PFSK-1 (cell line): ENCODE data around the gene HIVEP1.

ENCODE experiments used
- FOXP2 ChIP-seq: optimal IDR thresholded peaks from 2 replicates; pipeline ENCODE3; 2011; ENCODE audit warnings: borderline replicate concordance, control low read depth, inconsistent platforms; ENCODE audit not compliant: insufficient read depth; ENCODE audit errors: extremely low read length, extremely low read depth
- POLR2AphosphoS5 ChIP-seq: IDR thresholded peaks from 2 replicates; pipeline ENCODE4 v1.6.1; 2012; ENCODE audit warnings: low read depth, mild to moderate bottlenecking, control low read depth, low read length, moderate library complexity
- SIN3A ChIP-seq: IDR thresholded peaks from 2 replicates; pipeline ENCODE4 v1.6.1; 2012; ENCODE audit warnings: mild to moderate bottlenecking, low read length, moderate library complexity, borderline replicate concordance; ENCODE audit not compliant: insufficient read depth
- TAF1 ChIP-seq: IDR thresholded peaks from 2 replicates; pipeline ENCODE4 v1.6.1; 2012; ENCODE audit warnings: low read length, control low read depth, borderline replicate concordance; ENCODE audit not compliant: insufficient read depth
- TF ChIP-seq, protein P1 (sequence below), 2 experiments: IDR thresholded peaks; 2 replicates each; pipeline versions ENCODE4 v1.6.1 to v1.8.0; 2011 to 2012; ENCODE audit warnings: low read depth in 2 of 2, low read length in 2 of 2, control low read depth in 1 of 2, inconsistent platforms in 1 of 2, mild to moderate bottlenecking in 1 of 2, moderate library complexity in 1 of 2; ENCODE audit not compliant: insufficient read depth in 1 of 2

The HIVEP1 gene

DNA sequence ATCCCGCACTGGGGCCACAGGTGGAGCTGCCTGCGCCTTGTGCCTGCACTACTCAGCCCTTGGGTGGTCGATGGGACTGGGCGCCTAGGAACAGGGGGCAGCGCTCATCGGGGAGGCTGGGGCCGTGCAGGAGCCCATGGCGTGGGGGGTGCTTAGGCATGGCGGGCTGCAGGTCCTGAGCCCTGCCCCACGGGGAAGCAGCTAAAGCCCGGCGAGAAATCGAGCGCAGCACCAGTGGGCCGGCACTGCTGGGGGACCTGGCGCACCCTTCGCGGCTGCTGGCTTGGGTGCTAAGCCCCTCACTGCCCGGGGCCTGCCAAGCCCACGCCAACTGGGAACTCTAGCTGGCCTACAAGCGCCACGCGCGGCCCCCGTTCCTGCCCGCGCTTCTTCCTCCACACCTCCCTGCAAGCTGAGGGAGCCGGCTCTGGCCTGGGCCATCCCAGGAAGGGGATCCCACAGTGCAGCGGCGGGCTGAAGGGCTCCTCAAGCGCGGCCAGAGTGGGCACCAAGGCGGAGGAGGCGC is 5.8 kb downstream of the HIVEP1 start:
- TF ChIP-seq FOXP2 (no peak), SIN3A (no peak), POLR2AphosphoS5 (no peak), TAF1 (no peak)
- TF ChIP-seq, protein P1, sequence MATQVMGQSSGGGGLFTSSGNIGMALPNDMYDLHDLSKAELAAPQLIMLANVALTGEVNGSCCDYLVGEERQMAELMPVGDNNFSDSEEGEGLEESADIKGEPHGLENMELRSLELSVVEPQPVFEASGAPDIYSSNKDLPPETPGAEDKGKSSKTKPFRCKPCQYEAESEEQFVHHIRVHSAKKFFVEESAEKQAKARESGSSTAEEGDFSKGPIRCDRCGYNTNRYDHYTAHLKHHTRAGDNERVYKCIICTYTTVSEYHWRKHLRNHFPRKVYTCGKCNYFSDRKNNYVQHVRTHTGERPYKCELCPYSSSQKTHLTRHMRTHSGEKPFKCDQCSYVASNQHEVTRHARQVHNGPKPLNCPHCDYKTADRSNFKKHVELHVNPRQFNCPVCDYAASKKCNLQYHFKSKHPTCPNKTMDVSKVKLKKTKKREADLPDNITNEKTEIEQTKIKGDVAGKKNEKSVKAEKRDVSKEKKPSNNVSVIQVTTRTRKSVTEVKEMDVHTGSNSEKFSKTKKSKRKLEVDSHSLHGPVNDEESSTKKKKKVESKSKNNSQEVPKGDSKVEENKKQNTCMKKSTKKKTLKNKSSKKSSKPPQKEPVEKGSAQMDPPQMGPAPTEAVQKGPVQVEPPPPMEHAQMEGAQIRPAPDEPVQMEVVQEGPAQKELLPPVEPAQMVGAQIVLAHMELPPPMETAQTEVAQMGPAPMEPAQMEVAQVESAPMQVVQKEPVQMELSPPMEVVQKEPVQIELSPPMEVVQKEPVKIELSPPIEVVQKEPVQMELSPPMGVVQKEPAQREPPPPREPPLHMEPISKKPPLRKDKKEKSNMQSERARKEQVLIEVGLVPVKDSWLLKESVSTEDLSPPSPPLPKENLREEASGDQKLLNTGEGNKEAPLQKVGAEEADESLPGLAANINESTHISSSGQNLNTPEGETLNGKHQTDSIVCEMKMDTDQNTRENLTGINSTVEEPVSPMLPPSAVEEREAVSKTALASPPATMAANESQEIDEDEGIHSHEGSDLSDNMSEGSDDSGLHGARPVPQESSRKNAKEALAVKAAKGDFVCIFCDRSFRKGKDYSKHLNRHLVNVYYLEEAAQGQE (IDR thresholded peaks at IDR 0.05; ENCODE audit: insufficient read depth in 1 of 2, low read depth in 2 of 2, low read length in 2 of 2): no peak

DNA sequence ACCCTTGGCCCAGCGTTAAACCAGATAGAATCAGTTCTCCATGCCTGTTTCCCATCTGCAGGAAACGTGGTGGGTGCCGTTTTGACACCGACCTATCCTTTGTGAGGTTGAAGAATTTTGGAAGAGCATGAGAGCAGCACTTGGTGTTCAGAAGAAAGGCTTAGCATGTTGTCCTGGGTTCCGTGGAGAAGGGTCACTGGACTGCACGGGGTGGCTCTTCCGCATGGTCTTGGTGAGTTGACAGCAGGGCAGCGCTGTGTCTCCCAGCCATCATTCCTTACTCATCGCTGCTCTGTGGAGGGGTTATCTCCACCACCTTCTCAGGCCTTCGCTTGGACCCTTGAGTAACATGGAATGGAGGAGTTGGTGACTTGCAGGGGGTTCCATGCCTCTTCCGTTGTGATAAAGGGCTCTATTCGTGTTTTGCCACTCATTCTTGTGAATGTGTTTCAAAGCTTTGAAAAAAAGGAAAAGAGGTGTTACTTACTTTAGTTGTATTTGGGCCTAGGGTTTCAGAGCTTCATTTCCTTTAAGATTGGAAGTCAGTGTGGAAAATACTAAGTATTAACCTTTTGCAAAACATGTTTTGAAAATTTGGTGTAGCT is 8.2 kb downstream of the HIVEP1 start:
- no peak for TF ChIP-seq FOXP2
- TF ChIP-seq, protein P1 (IDR thresholded peaks at IDR 0.05; ENCODE audit: insufficient read depth in 1 of 2, low read depth in 2 of 2, low read length in 2 of 2): no peak
- TF ChIP-seq TAF1: no peak
- no peak for TF ChIP-seq POLR2AphosphoS5
- no peak for TF ChIP-seq SIN3A

DNA sequence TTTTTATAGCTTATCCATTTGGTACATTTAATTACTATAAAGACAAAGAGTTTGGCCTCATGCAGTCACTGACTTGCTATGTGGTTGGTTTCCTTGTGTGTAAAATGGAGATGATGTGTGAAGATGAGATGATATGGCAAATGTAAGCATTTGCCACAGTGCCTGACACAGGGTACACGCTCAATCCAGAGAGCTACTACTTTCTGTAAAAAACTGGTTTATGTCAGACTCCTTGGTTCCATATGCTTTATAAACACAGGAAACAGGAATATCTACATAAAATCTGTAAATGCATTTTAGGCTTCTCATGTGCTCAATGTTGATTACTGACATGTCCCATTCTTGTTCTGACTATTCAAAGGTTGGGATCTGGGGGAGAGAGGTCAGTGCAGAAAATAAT is 10.4 kb downstream of the HIVEP1 start:
- TF ChIP-seq SIN3A (no peak), TAF1 (no peak), POLR2AphosphoS5 (no peak)

DNA sequence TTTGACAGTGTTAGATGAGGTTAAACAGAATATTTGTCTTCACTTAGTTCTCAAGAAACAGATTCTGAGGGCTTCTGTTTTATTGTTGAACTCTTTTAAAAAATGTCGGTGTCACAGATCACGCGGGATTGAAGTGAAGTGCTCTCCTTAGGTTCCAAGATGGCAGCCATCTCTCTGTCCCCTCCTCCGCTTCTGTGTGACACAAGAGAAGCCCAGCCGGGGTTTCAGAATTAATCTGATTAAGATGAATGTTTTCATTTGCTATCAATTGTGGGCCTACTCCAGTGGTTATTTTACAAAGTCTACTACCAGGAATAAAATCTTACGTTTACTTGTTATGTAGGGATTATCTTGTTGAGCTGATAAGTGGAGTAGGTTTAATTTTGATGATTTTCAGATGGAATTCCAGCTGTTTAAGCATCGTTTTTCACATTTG is 10.9 kb downstream of the HIVEP1 start:
- TF ChIP-seq FOXP2: no peak
- TF ChIP-seq POLR2AphosphoS5: no peak
- no peak for TF ChIP-seq SIN3A
- TF ChIP-seq, protein P1 (IDR thresholded peaks at IDR 0.05; ENCODE audit: insufficient read depth in 1 of 2, low read depth in 2 of 2, low read length in 2 of 2): no peak
- TF ChIP-seq TAF1: no peak

DNA sequence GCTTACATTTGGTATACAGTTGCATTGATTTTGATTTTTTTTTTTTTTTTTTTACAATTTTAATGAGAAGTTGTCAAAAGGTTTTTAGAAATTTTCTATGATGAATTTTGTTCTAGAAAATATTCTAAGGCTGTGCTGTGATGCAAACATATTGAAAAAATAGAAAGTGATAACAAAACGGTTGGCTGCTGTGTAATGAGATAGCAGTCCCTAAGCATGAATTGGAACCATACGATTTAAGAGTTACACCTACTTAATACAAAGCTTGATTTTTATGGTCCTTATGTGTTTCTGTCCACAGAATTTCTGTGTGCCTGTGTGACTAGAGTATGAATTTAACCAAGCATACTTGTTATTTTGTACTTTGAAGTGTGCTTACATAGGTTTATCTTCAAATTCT is 12.1 kb downstream of the HIVEP1 start:
- TF ChIP-seq SIN3A (no peak), FOXP2 (no peak), POLR2AphosphoS5 (no peak), TAF1 (no peak)
- TF ChIP-seq, protein P1 (IDR thresholded peaks at IDR 0.05; ENCODE audit: insufficient read depth in 1 of 2, low read depth in 2 of 2, low read length in 2 of 2): no peak
